HG03108 (cell line): ENCODE results near the gene ZFPM1.

Source experiments
- ATAC-seq: cut with Tn5 transposase; IDR thresholded peaks from one replicate; pipeline ENCODE4 v1.9.1; 2021; ENCODE audit warnings: moderate library complexity; ENCODE audit not compliant: unreplicated experiment

The ZFPM1 gene

DNA sequence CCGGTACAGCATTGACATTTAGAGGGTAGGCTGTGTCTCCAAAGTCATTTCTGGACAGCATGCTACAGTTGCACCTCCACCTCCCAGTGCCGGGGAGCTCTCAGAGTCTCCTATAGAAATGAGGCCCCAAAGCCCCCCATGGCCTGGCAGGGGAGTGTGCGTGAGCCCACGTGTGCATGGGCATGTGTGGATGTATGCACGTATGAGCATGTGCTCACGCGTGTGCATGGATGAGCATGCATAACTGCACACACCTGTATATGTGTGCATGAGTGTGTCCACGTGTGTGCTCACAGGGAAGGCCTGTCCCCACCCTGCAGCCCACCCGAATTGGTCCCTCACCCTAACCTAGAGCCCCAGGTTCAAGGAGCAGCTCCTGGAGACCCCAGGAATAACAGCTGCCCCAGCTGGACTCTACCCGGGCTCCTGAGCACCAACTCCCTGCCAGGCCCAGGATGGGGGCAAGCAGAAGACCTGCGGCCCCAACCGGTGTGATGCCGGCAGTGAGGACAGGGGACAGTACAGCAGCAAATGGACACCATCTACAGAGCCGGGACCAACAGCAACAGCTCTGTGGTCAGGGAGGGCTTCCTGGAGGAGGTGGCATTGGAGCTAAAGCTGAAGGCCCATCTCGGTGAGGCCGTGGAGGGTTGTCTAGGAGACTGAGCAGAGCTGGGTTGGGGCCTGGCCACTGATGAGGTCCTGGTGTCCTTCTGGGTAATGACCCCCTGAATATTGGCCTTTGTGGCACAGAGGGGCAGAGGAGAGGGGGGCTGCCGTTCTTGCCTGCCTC lies 35.2 kb upstream of the ZFPM1 start:
- ATAC-seq: no peak

- no peak for ATAC-seq
Measured at GRCh38 chr16:88418869-88419268, 34.2 kb upstream of the ZFPM1 start.

DNA sequence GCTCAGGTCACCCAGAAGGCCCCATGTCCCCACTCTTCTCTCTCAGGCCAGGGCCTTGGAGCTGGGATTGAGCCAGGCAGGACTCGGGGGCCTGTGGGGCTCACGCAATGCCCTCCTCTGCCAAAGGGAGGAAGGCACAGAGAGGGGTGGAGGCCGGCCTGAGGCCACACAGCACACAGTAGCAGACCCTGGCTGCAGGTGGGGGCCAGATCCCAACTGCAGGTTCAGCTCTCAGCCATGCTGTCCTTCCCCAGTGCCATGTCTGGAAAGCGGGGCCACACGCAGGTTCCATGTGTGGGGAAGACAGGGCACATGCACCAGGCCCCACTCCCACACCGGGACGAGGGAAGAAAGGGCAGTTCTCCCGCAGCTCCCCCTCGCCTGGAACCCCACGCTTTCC lies 33.3 kb upstream of the ZFPM1 start:
- ATAC-seq: no peak

DNA sequence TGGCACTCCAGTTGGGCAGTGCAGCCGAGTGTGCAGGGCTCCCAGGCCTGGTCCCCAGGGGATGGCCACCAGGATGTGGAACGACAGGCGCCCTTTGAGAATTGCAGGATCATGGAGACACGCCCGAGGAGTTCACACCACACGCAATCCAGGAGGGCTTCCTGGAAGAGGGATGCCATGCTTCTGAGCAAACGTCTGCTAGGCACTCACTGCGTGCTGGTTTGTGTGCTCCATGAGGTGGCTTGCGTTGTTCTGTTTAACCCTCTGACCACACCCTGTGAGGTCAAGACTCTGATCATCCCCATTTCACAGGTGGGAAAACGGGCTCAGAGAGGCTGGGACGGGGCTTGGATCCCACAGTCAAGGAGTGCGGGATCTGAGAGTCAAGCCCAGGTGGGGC lies 32.6 kb upstream of the ZFPM1 start:
- ATAC-seq: no peak

- ATAC-seq: no peak
Measured at GRCh38 chr16:88421301-88421700, 31.8 kb upstream of the ZFPM1 start.

DNA sequence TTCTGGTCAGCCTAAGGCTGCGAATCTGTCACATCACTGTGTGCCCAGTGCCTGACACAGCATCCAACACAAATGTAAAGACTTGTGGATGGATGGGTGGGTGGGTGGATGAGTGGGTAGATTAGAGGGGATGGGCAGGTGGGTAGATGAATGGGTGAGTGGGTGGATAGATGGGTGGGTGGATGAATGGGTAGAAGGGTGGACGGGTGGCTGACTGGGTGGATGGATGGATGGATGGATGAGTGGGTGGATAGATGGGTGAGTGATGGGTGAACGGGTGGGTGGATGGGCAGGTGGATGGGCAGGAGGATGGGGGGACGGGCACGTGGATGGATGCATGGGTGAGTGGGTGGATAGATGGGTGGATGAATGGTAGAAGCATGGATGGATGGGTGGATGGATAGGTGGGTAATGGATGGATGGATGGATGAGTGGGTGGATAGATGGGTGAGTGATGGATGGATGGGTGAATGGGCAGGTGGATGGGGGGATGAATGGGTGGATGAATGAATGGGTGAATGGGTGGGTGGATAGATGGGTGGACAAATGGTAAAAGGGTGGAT lies 31.1 kb upstream of the ZFPM1 start:
- ATAC-seq: no peak

- no peak for ATAC-seq
Measured at GRCh38 chr16:88422733-88423447, 30.2 kb upstream of the ZFPM1 start.

GRCh38 chr16:88423448-88423850 lies 29.6 kb upstream of the ZFPM1 start:
- ATAC-seq: no peak

DNA sequence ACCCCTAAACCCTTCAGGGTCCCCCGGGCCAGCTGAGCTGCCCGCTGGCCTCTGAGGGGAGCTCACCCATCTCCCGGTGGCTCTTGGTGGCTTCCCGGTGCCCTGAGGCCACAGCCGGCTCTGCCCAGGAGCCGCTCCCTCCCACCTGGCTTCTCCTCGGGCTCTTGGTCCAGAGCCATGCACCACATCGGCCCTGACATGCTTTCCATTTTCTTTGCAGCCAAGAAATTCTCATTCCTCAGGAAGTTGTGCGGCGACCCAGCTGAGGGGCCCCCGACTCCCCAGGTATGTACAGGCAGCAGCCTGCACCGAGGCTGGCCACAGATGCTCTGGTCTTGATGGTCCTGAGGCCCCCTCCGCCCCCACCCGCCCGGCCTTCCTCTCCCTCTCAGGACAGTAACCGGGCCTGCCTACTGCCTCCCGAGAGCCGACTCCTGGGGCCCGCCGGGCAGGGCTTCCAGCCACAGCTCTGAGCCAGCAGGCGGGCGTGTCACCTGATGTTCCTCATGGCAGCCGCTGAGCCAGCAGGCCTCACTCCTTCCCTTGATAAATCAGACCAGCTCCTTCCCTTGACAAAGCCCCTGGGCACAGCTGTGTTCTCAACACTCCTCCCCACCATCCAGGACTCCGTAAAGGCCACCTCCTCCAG lies 28.4 kb upstream of the ZFPM1 start:
- no peak for ATAC-seq

- ATAC-seq: no peak
Measured at GRCh38 chr16:88426018-88426417, 27.1 kb upstream of the ZFPM1 start.

DNA sequence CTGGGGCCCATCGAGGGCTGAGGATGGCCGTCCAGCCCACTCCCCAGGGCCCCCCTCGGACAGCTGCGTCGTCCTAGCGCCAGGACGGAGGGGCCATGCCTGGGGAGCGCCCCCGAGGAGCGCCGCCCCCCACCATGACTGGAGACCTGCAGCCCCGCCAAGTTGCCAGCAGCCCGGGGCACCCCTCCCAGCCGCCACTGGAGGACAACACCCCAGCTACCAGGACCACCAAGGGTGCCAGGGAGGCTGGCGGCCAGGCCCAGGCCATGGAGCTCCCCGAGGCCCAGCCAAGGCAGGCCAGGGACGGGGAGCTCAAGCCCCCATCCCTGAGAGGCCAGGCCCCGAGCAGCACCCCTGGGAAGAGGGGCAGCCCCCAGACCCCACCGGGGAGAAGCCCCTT lies 25.7 kb upstream of the ZFPM1 start:
- ATAC-seq: no peak

DNA sequence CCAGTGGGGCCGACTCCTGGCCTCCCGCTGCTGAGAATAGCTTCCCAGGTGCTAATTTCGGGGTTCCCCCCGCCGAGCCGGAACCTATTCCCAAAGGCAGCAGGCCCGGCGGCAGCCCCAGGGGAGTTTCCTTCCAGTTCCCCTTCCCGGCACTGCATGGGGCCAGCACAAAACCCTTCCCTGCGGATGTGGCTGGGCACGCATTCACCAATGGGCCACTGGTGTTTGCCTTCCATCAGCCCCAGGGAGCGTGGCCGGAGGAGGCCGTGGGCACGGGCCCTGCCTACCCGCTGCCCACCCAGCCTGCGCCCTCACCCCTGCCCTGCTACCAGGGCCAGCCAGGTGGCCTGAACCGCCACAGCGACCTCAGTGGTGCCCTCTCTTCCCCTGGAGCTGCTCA lies 24.9 kb upstream of the ZFPM1 start:
- no peak for ATAC-seq

DNA sequence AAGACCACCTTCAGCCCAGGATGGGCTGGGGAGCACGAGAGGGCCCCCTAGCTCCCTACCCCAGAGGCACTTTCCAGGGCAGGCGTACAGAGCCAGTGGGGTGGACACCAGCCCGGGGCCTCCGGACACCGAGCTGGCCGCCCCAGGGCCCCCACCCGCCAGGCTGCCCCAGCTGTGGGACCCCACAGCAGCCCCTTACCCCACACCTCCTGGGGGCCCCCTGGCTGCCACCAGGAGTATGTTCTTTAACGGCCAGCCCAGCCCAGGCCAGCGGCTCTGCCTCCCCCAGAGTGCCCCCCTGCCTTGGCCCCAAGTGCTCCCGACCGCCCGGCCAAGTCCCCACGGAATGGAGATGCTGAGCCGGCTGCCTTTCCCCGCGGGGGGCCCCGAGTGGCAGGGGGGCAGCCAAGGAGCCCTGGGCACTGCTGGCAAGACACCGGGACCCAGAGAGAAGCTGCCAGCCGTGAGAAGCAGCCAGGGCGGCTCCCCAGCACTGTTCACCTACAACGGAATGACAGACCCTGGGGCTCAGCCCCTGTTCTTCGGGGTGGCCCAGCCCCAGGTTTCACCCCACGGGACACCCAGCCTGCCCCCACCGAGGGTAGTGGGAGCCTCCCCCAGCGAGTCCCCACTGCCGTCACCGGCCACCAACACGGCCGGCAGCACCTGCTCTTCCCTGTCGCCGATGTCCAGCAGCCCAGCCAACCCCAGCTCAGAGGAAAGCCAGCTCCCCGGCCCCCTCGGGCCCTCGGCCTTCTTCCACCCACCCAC lies 24.3 kb upstream of the ZFPM1 start:
- no peak for ATAC-seq

- ATAC-seq: no peak
Measured at GRCh38 chr16:88429387-88430184, 23.5 kb upstream of the ZFPM1 start.

DNA sequence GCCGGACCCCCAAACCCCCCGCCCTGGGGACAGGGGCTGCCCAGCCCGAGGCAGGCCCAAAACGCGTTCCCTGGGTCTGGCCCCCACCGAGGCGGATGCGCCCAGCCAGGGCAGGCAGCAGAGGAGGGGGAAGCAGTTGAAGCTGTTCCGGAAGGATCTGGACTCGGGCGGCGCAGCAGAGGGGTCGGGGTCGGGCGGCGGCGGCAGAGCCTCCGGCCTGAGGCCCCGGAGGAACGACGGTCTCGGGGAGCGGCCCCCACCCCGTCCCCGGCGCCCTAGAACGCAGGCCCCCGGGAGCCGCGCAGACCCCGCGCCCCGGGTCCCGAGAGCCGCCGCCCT lies 22.9 kb upstream of the ZFPM1 start:
- no peak for ATAC-seq

DNA sequence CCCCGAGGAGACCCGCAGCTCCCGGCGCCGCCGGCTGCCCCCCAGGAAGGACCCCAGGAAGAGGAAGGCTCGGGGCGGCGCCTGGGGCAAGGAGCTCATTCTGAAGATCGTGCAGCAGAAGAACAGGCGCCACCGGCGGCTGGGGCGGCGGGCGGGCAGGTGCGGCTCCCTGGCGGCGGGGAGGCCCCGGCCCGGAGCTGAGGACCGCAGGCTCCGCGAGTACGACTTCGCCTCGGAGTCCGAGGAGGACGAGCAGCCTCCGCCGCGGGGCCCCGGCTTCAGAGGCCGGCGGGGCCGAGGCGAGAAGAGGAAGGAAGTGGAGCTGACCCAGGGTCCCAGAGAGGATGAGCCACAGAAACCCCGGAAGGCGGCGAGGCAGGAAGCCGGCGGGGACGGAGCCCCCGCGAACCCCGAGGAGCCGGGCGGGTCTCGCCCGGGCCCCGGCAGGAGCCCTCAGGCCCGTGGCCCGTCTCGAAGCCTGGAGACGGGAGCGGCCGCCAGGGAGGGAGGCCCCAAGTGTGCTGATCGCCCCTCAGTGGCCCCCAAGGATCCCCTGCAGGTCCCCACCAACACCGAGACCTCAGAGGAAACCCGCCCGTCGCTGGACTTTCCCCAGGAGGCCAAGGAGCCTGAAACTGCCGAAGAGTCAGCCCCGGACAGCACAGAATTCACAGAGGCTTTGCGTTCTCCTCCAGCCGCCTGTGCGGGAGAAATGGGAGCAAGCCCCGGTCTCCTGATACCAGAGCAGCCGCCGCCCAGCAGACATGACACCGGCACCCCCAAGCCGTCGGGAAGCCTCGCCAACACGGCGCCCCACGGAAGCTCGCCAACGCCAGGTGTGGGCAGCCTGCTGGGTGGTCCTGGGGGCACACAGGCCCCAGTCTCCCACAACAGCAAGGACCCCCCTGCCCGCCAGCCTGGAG lies 22.3 kb upstream of the ZFPM1 start:
- ATAC-seq: no peak

- no peak for ATAC-seq
Measured at GRCh38 chr16:88431651-88432050, 21.4 kb upstream of the ZFPM1 start.

DNA sequence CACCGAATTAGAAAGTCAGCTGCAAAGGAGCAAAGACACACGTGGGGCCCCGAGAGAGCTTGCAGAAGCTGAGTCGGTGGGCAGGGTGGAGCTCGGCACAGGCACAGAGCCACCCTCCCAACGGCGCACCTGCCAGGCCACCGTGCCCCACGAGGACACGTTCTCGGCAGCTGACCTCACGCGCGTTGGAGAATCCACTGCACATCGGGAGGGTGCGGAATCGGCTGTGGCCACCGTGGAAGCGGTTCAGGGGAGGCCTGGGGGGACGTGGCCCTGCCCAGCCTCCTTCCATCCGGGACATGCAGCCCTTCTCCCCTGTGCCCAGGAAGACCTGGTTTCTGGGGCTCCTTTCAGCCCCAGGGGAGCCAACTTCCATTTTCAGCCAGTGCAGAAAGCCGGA lies 20.9 kb upstream of the ZFPM1 start:
- no peak for ATAC-seq

DNA sequence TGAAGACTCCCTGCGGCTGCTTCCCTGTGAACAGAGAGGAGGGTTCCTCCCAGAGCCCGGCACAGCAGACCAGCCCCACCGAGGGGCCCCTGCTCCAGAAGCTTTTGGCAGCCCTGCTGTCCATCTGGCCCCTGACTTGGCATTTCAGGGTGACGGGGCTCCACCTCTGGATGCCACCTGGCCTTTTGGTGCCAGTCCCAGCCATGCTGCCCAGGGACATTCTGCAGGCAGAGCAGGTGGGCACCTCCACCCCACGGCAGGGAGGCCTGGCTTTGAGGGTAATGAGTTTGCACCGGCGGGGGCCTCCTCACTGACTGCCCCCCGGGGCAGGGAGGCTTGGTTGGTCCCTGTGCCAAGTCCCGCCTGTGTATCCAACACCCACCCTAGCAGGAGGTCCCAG lies 20.3 kb upstream of the ZFPM1 start:
- no peak for ATAC-seq
